ENCODE data around the gene LTV1. TPM values are rescaled to one million over a fixed set of nuclear protein-coding genes. Genes with fewer than 3 reads are reported as not detected.
"Not testable (repeated sequence)": the region's sequence is repeated elsewhere in the genome, so short reads cannot be mapped to it uniquely, and the experiment has no call there.

LTV1 gene
- total RNA-seq, 1 donor from 2014 or later = 17.0 TPM

- Mint-ChIP-seq H3K36me3 (ENCODE audit: unreplicated experiment) (peaks cover 8% of the 10 kb centered on the region), H3K27me3 (ENCODE audit: unreplicated experiment) (no peaks in the 10 kb centered on the region), H3K27ac (ENCODE audit: unreplicated experiment) (no peak overlapping the region), H3K9me3 (ENCODE audit: unreplicated experiment) (peaks cover 8% of the 10 kb centered on the region), H3K4me1 (ENCODE audit: low read depth, unreplicated experiment) (no peaks in the 10 kb centered on the region), H3K4me3 (ENCODE audit: unreplicated experiment) (no peak overlapping the region)
- no peak for DNase-seq
- TF ChIP-seq, protein P1, sequence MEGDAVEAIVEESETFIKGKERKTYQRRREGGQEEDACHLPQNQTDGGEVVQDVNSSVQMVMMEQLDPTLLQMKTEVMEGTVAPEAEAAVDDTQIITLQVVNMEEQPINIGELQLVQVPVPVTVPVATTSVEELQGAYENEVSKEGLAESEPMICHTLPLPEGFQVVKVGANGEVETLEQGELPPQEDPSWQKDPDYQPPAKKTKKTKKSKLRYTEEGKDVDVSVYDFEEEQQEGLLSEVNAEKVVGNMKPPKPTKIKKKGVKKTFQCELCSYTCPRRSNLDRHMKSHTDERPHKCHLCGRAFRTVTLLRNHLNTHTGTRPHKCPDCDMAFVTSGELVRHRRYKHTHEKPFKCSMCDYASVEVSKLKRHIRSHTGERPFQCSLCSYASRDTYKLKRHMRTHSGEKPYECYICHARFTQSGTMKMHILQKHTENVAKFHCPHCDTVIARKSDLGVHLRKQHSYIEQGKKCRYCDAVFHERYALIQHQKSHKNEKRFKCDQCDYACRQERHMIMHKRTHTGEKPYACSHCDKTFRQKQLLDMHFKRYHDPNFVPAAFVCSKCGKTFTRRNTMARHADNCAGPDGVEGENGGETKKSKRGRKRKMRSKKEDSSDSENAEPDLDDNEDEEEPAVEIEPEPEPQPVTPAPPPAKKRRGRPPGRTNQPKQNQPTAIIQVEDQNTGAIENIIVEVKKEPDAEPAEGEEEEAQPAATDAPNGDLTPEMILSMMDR (IDR thresholded peaks at IDR 0.05; ENCODE audit: partially characterized antibody, unreplicated experiment) = no peak
These were observed 29.1 kb downstream of the LTV1 start for GRCh38 chr6:143872201-143872600.

DNA sequence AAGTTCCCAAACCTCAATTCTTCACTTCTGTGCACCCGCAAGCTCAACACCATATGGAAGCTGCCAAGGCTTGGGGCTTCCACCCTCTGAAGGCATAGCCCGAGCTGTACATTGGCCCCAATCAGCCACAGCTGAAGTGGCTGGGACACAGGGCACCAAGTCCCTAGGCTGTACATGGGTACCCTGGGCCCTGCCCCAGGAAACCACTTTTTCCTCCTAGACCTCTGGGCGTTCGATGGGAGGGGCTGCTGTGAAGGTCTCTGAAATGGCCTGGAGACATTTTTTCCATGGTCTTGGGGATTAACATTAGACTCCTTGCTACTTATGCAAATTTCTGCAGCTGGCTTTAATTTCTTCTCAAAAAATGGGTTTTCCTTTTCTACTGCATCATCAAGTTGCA, 30.5 kb downstream of the LTV1 start:
- DNase-seq; H3K4me3 Mint-ChIP-seq (ENCODE audit: unreplicated experiment); H3K4me1 Mint-ChIP-seq (ENCODE audit: low read depth, unreplicated experiment); H3K27me3 Mint-ChIP-seq (ENCODE audit: unreplicated experiment); H3K9me3 Mint-ChIP-seq (ENCODE audit: unreplicated experiment); H3K36me3 Mint-ChIP-seq (ENCODE audit: unreplicated experiment); H3K27ac Mint-ChIP-seq (ENCODE audit: unreplicated experiment): not testable (repeated sequence)

GRCh38 chr6:143874503-143874902, 31.4 kb downstream of the LTV1 start:
- not testable (repeated sequence) for H3K36me3 Mint-ChIP-seq (ENCODE audit: unreplicated experiment); DNase-seq; H3K27me3 Mint-ChIP-seq (ENCODE audit: unreplicated experiment); H3K4me1 Mint-ChIP-seq (ENCODE audit: low read depth, unreplicated experiment); H3K4me3 Mint-ChIP-seq (ENCODE audit: unreplicated experiment); H3K9me3 Mint-ChIP-seq (ENCODE audit: unreplicated experiment); H3K27ac Mint-ChIP-seq (ENCODE audit: unreplicated experiment)

DNA sequence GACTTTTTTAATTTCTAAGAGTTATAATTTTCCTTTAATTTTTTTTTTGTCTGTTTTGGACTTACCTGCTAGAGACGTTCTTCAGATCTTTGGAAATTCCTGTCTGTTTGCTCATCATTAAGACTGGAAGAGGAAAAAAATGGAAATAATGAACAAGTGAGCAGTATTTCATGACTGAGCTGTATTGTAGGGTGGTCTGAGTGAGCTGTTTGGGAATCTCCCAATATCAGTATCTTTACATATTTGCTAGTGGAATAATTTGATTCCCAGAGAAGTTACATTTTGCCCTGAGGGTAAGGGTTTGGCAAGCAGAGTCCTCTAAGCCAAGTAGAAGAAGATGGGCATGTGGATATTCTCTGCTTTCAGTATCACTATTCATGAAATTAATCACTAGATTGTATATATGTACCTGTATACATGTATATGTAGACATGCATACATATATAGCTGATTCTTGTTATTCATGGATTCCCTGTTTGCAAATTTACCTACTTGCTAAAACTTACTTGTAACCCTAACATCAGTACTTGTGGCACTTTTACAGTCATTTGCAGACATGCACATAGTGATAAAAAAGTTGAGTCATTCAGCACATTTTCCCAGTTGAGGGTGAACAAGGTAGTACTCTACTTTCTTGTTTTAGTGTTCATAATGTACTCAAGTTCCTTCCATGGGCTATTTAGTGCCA, 34.6 kb downstream of the LTV1 start:
- H3K4me3 Mint-ChIP-seq (ENCODE audit: unreplicated experiment) = no peak overlapping the region
- H3K4me1 Mint-ChIP-seq (ENCODE audit: low read depth, unreplicated experiment) = no peaks in the 10 kb centered on the region
- DNase-seq = no peak
- no peaks in the 10 kb centered on the region for H3K27me3 Mint-ChIP-seq (ENCODE audit: unreplicated experiment)
- TF ChIP-seq, protein P1 (IDR thresholded peaks at IDR 0.05; ENCODE audit: partially characterized antibody, unreplicated experiment) = no peak
- peaks cover 5% of the 10 kb centered on the region for H3K9me3 Mint-ChIP-seq (ENCODE audit: unreplicated experiment)
- H3K36me3 Mint-ChIP-seq (ENCODE audit: unreplicated experiment) = no peaks in the 10 kb centered on the region
- no peak overlapping the region for H3K27ac Mint-ChIP-seq (ENCODE audit: unreplicated experiment)

- no peak for DNase-seq
- Mint-ChIP-seq H3K9me3 (ENCODE audit: unreplicated experiment) (peaks cover 5% of the 10 kb centered on the region), H3K4me3 (ENCODE audit: unreplicated experiment) (no peak overlapping the region), H3K36me3 (ENCODE audit: unreplicated experiment) (no peaks in the 10 kb centered on the region), H3K4me1 (ENCODE audit: low read depth, unreplicated experiment) (no peaks in the 10 kb centered on the region), H3K27ac (ENCODE audit: unreplicated experiment) (no peak overlapping the region), H3K27me3 (ENCODE audit: unreplicated experiment) (no peaks in the 10 kb centered on the region)
- TF ChIP-seq, protein P1 (IDR thresholded peaks at IDR 0.05; ENCODE audit: partially characterized antibody, unreplicated experiment) = no peak
These were observed 35.2 kb downstream of the LTV1 start for GRCh38 chr6:143878272-143878760.

GRCh38 chr6:143880412-143880811, 37.3 kb downstream of the LTV1 start:
- DNase-seq = no peak
- TF ChIP-seq, protein P1 (IDR thresholded peaks at IDR 0.05; ENCODE audit: partially characterized antibody, unreplicated experiment) = no peak
- H3K27me3 Mint-ChIP-seq (ENCODE audit: unreplicated experiment) = no peaks in the 10 kb centered on the region
- no peak overlapping the region for H3K4me3 Mint-ChIP-seq (ENCODE audit: unreplicated experiment)
- H3K4me1 Mint-ChIP-seq (ENCODE audit: low read depth, unreplicated experiment) = no peaks in the 10 kb centered on the region
- no peak overlapping the region for H3K27ac Mint-ChIP-seq (ENCODE audit: unreplicated experiment)
- peaks cover 2% of the 10 kb centered on the region for H3K9me3 Mint-ChIP-seq (ENCODE audit: unreplicated experiment)
- no peaks in the 10 kb centered on the region for H3K36me3 Mint-ChIP-seq (ENCODE audit: unreplicated experiment)
